Right kidney (tissue), 1 donor: ENCODE measurements around the gene CLTB.
"Not testable (repeated sequence)": the region's sequence is repeated elsewhere in the genome, so short reads cannot be mapped to it uniquely, and the experiment has no call there.

Source experiments
- DNase-seq: peaks from one replicate; pipeline ENCODE4 v3.0.0-alpha.2; 2016

CLTB gene

GRCh38 chr5:176432707-176433106, 16.4 kb upstream of the CLTB start:
- DNase-seq: no peak

- DNase-seq: no peak
Observed at GRCh38 chr5:176429972-176430371, 13.6 kb upstream of the CLTB start.

GRCh38 chr5:176427971-176428370, 11.6 kb upstream of the CLTB start:
- no peak for DNase-seq

- DNase-seq: no peak
Observed at GRCh38 chr5:176426876-176427275, 10.5 kb upstream of the CLTB start.

- DNase-seq: no peak
Observed at GRCh38 chr5:176425791-176426190, 9.5 kb upstream of the CLTB start.

GRCh38 chr5:176425138-176425537, 8.8 kb upstream of the CLTB start:
- DNase-seq: no peak

GRCh38 chr5:176424181-176424580, 7.8 kb upstream of the CLTB start:
- DNase-seq: no peak

GRCh38 chr5:176420972-176421544, 4.7 kb upstream of the CLTB start:
- no peak for DNase-seq

- no peak for DNase-seq
Observed at GRCh38 chr5:176420086-176420485, 3.7 kb upstream of the CLTB start.

GRCh38 chr5:176418251-176418650, 1.9 kb upstream of the CLTB start:
- no peak for DNase-seq

- DNase-seq: no peak
Observed at GRCh38 chr5:176416965-176417364, 626 bp upstream of the CLTB start.

GRCh38 chr5:176415240-176415951, 943 bp downstream of the CLTB start:
- no peak for DNase-seq

GRCh38 chr5:176414704-176415103, 1.6 kb downstream of the CLTB start:
- no peak for DNase-seq

GRCh38 chr5:176413709-176414191, 2.6 kb downstream of the CLTB start:
- DNase-seq: no peak

- no peak for DNase-seq
Observed at GRCh38 chr5:176413255-176413565, 3.1 kb downstream of the CLTB start.

- no peak for DNase-seq
Observed at GRCh38 chr5:176412517-176413254, 3.7 kb downstream of the CLTB start.

GRCh38 chr5:176410486-176411180, 5.7 kb downstream of the CLTB start:
- DNase-seq: no peak

GRCh38 chr5:176409765-176410164, 6.6 kb downstream of the CLTB start:
- no peak for DNase-seq

- no peak for DNase-seq
Observed at GRCh38 chr5:176408590-176408989, 7.7 kb downstream of the CLTB start.

GRCh38 chr5:176408252-176408573, 8.1 kb downstream of the CLTB start:
- not testable (repeated sequence) for DNase-seq

- DNase-seq: no peak
Observed at GRCh38 chr5:176407456-176408251, 8.7 kb downstream of the CLTB start.

GRCh38 chr5:176406436-176407052, 9.8 kb downstream of the CLTB start:
- DNase-seq: no peak
